ENCODE data around the gene CCDC177. TPM values are rescaled to one million over a fixed set of nuclear protein-coding genes. Genes with fewer than 3 reads are reported as not detected.

The CCDC177 gene
- total and polyA plus RNA-seq, 2 experiments from 2014 or later: not detected

DNA sequence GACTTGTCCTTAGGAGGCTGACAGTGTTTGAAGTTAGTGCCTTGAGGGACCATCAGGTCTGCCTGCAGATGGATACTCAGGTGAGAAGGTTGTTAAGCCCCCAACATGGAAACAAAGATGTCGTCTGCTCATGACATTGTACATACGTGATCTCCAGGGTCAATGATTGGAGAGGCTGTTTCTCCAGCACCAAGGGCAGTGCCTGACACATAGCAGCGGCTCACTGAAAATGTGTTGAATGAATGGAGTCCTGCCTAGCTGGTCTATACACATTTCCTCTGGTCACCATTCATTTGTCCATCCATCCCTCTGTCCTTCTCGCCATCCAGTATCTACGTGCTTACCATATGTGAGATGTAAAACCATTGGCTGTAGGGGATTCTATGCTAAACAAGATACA is 7.1 kb downstream of the CCDC177 start:
- no peak overlapping the region for H3K27ac ChIP-seq
- no peak overlapping the region for H3K4me3 ChIP-seq
- H3K4me1 ChIP-seq (ENCODE audit: low read depth): no peaks in the 10 kb centered on the region
- H3K27me3 ChIP-seq: peaks cover 91% of the 10 kb centered on the region
- TF ChIP-seq, protein P1, sequence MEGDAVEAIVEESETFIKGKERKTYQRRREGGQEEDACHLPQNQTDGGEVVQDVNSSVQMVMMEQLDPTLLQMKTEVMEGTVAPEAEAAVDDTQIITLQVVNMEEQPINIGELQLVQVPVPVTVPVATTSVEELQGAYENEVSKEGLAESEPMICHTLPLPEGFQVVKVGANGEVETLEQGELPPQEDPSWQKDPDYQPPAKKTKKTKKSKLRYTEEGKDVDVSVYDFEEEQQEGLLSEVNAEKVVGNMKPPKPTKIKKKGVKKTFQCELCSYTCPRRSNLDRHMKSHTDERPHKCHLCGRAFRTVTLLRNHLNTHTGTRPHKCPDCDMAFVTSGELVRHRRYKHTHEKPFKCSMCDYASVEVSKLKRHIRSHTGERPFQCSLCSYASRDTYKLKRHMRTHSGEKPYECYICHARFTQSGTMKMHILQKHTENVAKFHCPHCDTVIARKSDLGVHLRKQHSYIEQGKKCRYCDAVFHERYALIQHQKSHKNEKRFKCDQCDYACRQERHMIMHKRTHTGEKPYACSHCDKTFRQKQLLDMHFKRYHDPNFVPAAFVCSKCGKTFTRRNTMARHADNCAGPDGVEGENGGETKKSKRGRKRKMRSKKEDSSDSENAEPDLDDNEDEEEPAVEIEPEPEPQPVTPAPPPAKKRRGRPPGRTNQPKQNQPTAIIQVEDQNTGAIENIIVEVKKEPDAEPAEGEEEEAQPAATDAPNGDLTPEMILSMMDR (IDR thresholded peaks at IDR 0.05; ENCODE audit: low read depth, low read length): no peak
- DNase-seq (ENCODE audit: low read depth in 1 of 2, low spot score in 1 of 2): no peak
- no peaks in the 10 kb centered on the region for H3K36me3 ChIP-seq
- no peaks in the 10 kb centered on the region for H3K9me3 ChIP-seq (ENCODE audit: low read depth)

DNA sequence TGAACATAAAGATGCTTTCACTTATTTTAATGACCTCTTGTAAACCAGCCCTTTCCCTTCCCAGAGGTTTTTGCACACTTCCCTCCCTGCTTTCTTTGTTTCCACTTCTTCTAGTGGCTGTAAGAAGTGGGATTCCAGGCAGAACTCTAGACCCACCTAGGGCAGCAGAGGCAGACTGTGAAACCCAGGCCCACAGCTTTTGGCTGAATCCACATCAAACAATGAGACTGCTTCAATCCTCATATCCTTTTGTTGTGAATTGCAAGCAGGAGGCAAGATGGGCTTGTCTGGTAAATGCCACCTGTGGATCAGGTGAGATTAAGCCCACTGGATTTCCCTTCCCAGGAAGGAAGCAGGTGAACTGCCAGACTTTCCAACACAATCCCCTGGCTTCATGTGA is 12.8 kb downstream of the CCDC177 start:
- Histone ChIP-seq H3K4me3 (no peak overlapping the region), H3K27me3 (peaks cover 34% of the 10 kb centered on the region), H3K36me3 (no peaks in the 10 kb centered on the region), H3K4me1 (ENCODE audit: low read depth) (no peaks in the 10 kb centered on the region), H3K27ac (no peak overlapping the region), H3K9me3 (ENCODE audit: low read depth) (no peaks in the 10 kb centered on the region)
- TF ChIP-seq, protein P1 (IDR thresholded peaks at IDR 0.05; ENCODE audit: low read depth, low read length): no peak
- DNase-seq (ENCODE audit: low read depth in 1 of 2, low spot score in 1 of 2): no peak

DNA sequence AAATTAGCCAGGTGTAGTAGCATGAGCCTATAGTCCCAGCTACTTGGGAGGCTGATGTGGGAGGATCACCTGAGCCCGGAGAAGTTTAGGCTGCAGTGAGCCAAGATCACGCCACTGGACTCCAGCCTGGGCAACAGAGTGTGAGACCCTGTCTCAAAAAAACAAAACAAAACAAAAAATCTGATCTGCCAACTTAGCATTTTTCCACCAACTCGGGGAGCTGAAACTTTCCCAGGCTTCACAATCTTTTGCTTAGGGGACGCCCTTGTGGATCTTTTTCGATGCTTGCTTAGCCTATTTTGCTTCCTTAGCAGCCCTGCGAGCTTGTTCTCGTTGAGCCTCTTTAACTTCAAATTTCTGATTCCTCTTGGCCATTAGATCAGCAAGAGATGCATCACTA is 13.8 kb downstream of the CCDC177 start:
- H3K4me1 ChIP-seq (ENCODE audit: low read depth): no peaks in the 10 kb centered on the region
- DNase-seq (ENCODE audit: low read depth in 1 of 2, low spot score in 1 of 2): no peak
- H3K4me3 ChIP-seq: no peak overlapping the region
- no peaks in the 10 kb centered on the region for H3K36me3 ChIP-seq
- H3K27me3 ChIP-seq: peaks cover 24% of the 10 kb centered on the region
- H3K27ac ChIP-seq: no peak overlapping the region
- H3K9me3 ChIP-seq (ENCODE audit: low read depth): no peaks in the 10 kb centered on the region
- TF ChIP-seq, protein P1 (IDR thresholded peaks at IDR 0.05; ENCODE audit: low read depth, low read length): no peak

DNA sequence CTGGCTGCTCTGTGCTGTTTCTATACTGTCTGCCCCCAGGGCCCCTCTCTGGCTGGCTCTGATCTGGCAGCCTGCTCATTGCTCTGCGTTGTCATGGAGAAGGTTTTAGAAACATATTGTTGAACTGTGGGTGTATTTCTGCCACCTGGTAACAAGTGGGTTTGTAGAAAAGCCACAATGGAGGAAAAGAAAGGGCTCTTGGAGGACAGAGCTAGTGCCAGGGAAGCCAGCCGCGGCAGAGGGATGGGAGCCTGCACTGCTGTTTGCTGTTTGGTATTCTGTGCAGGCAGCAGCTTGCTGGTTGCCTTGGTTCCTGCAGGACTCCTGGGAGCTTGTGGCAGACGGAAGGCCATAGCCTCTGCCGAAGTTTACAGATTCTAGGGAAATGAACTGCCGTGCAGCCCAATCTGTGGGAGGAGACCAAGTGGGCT is 15.1 kb downstream of the CCDC177 start:
- Histone ChIP-seq H3K36me3 (no peaks in the 10 kb centered on the region), H3K27ac (no peak overlapping the region), H3K27me3 (peaks cover 11% of the 10 kb centered on the region), H3K4me3 (no peak overlapping the region), H3K9me3 (ENCODE audit: low read depth) (no peaks in the 10 kb centered on the region), H3K4me1 (ENCODE audit: low read depth) (no peaks in the 10 kb centered on the region)
- DNase-seq (ENCODE audit: low read depth in 1 of 2, low spot score in 1 of 2): no peak
- TF ChIP-seq, protein P1 (IDR thresholded peaks at IDR 0.05; ENCODE audit: low read depth, low read length): no peak

DNA sequence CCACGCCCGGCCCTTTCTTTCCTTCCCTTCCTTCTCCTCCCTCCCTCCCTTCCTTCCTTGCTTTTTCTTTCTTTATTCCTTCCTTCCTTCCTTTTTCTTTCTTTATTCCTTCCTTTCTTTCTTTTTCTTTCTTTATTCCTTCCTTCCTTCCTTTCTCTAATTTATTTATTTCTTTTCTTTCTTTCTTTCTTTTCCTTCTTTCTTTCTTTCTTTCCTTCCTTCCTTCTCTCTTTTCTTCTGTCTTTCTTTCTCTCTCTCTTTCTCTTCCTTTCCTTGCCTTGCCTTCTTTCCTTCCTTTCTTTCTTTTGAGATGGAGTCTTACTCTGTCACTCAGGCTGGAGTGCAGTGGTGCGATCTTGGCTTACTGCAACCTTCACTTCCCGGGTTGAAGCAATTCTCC is 15.9 kb downstream of the CCDC177 start:
- no peaks in the 10 kb centered on the region for H3K4me1 ChIP-seq (ENCODE audit: low read depth)

More for the DNA sequence above, 15.9 kb downstream of the CCDC177 start:
- Histone ChIP-seq H3K27ac (no peak overlapping the region), H3K27me3 (peaks cover 3% of the 10 kb centered on the region), H3K9me3 (ENCODE audit: low read depth) (no peaks in the 10 kb centered on the region), H3K36me3 (no peaks in the 10 kb centered on the region), H3K4me3 (no peak overlapping the region)
- TF ChIP-seq, protein P1 (IDR thresholded peaks at IDR 0.05; ENCODE audit: low read depth, low read length): no peak
- no peak for DNase-seq (ENCODE audit: low read depth in 1 of 2, low spot score in 1 of 2)
